HL-60 (cell line): Measurements from ENCODE around the gene FAM171A1.

Experiments used
- POLR2AphosphoS5 ChIP-seq: IDR thresholded peaks from 2 replicates; pipeline ENCODE4 v1.6.1; 2012; ENCODE audit warnings: low read depth
- TF ChIP-seq, protein P1 (sequence below): IDR thresholded peaks from one replicate; pipeline ENCODE4 v1.5.1; 2011; ENCODE audit warnings: low read length, control low read depth, inconsistent platforms; ENCODE audit not compliant: insufficient read depth
- TF ChIP-seq, protein P2 (sequence below): IDR thresholded peaks from 2 replicates; pipeline ENCODE4 v1.6.1; 2012; ENCODE audit warnings: low read depth; ENCODE audit not compliant: insufficient replicate concordance

DNA sequence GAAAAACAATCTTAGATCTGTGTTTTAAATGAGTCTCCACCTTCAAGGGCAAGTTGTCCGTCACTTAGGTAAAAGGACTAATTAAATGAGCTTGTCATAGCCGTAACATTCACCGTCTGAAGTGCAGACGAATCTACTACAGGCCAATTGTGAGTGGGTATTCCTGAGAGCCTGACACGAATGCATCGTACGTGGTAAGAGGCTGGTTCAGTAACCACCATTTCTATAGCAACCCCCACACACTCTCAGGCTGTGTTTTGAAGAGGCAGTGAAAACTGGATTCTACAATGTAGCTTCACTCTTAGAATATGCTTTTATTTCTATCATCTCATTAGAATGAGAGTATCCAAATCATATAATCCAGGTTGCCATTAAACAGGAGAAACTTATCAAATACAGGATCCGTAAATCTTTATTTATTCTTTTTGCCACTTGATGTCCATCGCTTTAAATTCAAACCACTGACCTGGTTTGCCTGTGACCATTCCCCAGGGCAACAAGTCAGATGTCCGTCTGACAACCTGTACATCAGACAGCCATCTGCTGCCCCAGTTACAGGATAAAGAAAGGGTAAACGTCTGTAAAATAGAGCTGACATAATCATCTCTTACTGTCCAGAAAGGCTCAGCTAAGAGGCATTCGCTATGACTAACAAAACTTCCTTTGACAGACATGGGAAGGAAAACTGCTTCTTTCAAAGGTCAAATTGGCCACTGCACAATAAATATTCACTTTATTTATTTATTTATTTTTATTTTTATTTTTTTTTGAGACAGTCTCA, 132.3 kb downstream of the FAM171A1 start:
- TF ChIP-seq, protein P1, sequence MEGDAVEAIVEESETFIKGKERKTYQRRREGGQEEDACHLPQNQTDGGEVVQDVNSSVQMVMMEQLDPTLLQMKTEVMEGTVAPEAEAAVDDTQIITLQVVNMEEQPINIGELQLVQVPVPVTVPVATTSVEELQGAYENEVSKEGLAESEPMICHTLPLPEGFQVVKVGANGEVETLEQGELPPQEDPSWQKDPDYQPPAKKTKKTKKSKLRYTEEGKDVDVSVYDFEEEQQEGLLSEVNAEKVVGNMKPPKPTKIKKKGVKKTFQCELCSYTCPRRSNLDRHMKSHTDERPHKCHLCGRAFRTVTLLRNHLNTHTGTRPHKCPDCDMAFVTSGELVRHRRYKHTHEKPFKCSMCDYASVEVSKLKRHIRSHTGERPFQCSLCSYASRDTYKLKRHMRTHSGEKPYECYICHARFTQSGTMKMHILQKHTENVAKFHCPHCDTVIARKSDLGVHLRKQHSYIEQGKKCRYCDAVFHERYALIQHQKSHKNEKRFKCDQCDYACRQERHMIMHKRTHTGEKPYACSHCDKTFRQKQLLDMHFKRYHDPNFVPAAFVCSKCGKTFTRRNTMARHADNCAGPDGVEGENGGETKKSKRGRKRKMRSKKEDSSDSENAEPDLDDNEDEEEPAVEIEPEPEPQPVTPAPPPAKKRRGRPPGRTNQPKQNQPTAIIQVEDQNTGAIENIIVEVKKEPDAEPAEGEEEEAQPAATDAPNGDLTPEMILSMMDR, result no peak
- TF ChIP-seq, protein P2, sequence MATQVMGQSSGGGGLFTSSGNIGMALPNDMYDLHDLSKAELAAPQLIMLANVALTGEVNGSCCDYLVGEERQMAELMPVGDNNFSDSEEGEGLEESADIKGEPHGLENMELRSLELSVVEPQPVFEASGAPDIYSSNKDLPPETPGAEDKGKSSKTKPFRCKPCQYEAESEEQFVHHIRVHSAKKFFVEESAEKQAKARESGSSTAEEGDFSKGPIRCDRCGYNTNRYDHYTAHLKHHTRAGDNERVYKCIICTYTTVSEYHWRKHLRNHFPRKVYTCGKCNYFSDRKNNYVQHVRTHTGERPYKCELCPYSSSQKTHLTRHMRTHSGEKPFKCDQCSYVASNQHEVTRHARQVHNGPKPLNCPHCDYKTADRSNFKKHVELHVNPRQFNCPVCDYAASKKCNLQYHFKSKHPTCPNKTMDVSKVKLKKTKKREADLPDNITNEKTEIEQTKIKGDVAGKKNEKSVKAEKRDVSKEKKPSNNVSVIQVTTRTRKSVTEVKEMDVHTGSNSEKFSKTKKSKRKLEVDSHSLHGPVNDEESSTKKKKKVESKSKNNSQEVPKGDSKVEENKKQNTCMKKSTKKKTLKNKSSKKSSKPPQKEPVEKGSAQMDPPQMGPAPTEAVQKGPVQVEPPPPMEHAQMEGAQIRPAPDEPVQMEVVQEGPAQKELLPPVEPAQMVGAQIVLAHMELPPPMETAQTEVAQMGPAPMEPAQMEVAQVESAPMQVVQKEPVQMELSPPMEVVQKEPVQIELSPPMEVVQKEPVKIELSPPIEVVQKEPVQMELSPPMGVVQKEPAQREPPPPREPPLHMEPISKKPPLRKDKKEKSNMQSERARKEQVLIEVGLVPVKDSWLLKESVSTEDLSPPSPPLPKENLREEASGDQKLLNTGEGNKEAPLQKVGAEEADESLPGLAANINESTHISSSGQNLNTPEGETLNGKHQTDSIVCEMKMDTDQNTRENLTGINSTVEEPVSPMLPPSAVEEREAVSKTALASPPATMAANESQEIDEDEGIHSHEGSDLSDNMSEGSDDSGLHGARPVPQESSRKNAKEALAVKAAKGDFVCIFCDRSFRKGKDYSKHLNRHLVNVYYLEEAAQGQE, result no peak
- TF ChIP-seq POLR2AphosphoS5, result no peak
